HG02884 (cell line): ENCODE measurements around the gene CSTPP1.

Experiments used
- ATAC-seq: cut with Tn5 transposase; IDR thresholded peaks from one replicate; pipeline ENCODE4 v1.9.1; 2021; ENCODE audit warnings: mild to moderate bottlenecking, moderate library complexity; ENCODE audit not compliant: unreplicated experiment

CSTPP1 gene

DNA sequence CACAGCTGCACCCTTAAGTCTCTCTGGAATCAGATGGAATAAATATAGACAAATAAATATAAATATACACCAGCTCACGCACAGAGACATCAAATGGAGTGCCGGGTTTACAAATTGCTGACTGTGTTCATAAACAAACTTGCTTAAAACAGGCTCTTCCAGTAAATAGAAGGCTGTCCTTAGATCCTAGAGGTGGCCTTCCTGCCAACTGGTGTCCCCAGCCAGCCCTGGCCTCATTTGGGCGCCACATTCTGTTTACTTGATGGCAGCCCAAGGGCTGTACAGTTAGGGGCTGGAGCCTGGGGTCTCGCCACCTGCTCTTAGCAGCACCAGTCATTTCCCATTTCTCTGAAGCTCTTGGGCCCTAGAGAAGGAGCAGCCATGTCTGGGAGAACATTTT lies 219.3 kb downstream of the CSTPP1 start:
- no peak for ATAC-seq

- ATAC-seq = no peak
Measured at GRCh38 chr11:47156333-47156732, 219.8 kb downstream of the CSTPP1 start.

DNA sequence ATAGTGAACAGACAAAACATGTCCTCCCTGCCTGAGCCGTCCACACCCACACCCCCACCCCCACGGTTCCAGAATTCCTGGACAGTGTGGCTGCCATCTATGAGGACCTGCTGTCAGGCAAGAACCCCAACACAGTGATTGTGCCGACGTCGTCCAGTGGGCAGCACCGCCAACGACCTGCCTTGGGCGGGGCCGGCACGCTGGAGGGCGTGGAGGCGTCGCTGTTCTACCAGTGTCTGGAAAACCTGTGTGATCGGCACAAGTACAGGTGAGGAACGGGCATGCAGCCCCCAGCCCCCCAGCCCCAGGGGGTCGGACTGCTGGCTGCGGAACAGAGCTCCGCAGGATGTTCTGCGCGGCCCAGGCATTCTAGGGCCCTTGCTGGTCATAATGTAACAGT lies 220.4 kb downstream of the CSTPP1 start:
- no peak for ATAC-seq

GRCh38 chr11:47157805-47158204 lies 221.2 kb downstream of the CSTPP1 start:
- no peak for ATAC-seq

- ATAC-seq = no peak
Measured at GRCh38 chr11:47158242-47158641, 221.7 kb downstream of the CSTPP1 start.

DNA sequence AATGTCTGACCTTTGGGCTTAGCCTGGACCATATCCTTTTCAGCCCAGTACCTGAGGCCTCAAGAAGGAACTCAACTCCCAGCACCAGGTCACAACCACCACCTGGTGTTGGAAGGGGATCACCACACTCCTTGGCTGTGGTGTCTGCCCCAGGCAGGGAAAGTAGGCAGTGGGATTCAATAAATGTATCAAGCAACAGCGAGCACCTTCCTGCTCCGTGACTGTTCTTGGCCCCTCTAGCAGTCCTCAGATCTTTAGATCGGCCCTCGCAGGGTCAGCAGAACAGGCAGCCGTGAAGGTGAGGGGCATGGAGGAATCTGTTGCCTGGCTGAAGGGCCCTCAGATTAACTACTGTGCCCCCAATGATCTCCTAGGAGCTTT lies 224.2 kb downstream of the CSTPP1 start:
- ATAC-seq = no peak

- ATAC-seq = peak; percentile 66
Measured at GRCh38 chr11:47161134-47161854, 224.7 kb downstream of the CSTPP1 start.

- ATAC-seq = no peak
Measured at GRCh38 chr11:47161890-47162289, 225.3 kb downstream of the CSTPP1 start.

DNA sequence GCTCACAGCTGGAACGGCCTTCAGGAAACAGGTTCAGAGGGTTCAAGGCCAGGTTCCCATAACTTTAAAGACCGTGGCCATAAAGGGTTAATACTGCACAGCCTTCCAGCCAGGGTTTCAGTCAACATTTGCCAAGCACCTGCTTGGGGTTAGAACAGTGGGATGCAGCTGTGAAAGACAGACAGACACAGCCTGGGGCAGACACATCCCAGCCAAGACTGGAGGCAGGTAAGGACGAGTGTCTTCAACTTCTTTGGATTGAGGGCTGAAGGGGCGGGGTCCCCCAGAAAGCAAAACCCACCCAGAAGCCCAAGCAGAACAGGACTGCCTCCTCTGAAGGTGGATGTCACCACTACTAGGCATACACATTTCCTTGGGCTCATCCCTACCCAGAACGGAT lies 225.9 kb downstream of the CSTPP1 start:
- no peak for ATAC-seq

- no peak for ATAC-seq
Measured at GRCh38 chr11:47163193-47163592, 226.6 kb downstream of the CSTPP1 start.

DNA sequence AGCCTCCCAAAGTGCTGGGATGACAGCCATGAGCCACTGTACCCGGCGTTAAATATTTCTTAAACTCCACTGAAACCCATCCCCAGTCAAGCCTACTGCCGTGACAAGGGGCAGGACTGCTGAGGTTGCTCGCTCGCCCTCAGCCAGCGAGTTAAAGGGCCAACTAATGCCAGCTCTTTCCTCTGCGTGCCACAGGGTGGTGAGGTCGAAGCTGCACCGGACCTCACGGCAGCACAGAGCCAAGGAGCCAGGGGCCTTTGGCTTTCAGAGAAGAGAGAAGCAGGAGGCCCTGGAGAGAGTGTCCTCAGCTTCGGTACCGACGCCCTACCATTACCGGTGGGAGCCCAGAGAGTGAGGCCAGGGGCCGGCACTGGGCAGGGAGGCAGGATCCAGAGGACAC lies 227.3 kb downstream of the CSTPP1 start:
- ATAC-seq = no peak

GRCh38 chr11:47164321-47164720 lies 227.8 kb downstream of the CSTPP1 start:
- no peak for ATAC-seq

- no peak for ATAC-seq
Measured at GRCh38 chr11:47165253-47165840, 228.8 kb downstream of the CSTPP1 start.

- no peak for ATAC-seq
Measured at GRCh38 chr11:47166368-47166767, 229.8 kb downstream of the CSTPP1 start.

DNA sequence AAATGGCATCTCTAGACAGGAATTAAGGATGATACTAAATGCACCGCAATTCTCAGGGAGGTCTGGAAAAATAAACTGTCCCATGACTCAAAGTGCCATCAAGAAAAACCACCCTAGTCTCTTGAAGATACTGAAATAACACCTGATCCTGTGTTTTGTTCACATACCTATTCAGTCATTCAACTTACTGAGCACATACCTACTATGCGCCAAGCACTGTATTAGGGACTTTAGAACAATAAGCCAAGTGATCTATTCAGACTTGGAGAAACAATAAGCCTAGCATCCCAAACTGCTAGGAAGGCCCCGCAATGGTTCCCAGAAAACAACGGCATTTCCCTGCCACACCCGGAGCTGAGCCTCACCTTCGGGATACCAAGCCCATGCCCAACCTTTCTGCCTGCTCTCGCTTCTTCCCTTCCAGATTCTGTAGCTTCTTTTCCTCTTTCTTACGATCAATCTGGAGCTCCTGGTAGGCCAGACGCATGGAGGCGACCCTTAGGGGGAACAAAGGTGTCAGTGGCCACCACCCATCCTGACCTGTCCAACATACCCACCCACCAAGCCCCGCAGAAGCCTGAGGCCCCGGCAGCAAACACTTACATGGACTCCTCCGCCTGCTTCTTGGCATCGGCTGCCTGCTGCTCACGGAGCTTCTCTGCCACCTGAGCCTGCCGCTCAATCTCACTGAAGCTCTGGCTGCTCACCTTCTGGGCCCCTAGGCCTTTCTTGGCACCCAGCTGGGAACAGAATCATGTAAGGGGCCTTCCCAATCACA lies 234.7 kb downstream of the CSTPP1 start:
- no peak for ATAC-seq

DNA sequence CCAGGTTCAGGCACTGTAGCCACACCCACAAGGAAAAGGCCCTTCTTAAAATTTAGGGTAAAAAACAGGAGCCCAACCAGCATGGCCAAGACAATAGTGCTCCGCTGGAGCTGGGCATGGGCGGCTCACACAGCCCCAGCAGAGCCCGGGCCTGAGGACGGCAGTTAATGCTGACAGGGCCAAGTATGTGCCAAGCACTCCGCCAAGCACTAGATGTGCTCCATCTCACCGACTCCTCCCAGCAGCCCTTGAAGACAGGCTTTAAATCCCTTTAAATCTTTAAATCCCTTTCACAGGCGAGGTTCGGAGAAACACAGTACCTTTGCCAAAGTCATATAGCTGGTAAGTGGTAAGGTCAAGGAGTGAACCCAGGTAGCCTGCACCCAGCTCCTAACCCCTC lies 235.3 kb downstream of the CSTPP1 start:
- no peak for ATAC-seq

DNA sequence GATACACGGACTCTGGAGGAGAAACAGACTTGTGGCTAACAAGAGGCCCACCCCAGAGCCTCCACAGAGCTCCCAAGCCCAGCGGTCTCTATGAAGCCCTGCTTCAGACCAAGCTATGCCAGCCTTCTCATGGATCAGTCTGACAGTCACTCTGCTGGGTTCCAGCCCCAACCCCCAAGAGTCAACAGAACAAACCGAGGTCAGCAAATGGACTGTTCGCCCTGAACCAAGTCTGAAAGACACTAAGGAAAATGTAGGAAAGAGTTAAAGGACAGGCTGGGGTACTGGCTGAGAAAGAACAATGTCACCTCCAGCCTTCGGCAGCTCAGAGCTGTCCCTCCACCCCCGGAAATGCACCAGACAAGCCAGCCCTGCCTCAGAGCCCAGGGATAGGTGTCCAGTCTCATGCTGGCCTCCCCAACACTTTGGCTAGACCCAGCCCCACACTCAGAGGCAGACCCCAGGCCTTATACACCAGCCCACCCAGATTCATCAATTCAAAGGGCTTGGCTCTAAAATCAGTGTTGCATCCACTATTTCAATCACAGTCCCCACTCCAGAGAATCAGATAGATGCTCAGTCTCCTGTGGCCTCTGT lies 236.3 kb downstream of the CSTPP1 start:
- no peak for ATAC-seq

- ATAC-seq = no peak
Measured at GRCh38 chr11:47175746-47176327, 239.3 kb downstream of the CSTPP1 start.

- ATAC-seq = peak; percentile 78
Measured at GRCh38 chr11:47176328-47177228, 240.0 kb downstream of the CSTPP1 start, which contains the start of gene ARFGAP2. TSS of gene ARFGAP2 (minus strand) at chr11:47176879. CDS start at chr11:47176853, 26 bp downstream.

DNA sequence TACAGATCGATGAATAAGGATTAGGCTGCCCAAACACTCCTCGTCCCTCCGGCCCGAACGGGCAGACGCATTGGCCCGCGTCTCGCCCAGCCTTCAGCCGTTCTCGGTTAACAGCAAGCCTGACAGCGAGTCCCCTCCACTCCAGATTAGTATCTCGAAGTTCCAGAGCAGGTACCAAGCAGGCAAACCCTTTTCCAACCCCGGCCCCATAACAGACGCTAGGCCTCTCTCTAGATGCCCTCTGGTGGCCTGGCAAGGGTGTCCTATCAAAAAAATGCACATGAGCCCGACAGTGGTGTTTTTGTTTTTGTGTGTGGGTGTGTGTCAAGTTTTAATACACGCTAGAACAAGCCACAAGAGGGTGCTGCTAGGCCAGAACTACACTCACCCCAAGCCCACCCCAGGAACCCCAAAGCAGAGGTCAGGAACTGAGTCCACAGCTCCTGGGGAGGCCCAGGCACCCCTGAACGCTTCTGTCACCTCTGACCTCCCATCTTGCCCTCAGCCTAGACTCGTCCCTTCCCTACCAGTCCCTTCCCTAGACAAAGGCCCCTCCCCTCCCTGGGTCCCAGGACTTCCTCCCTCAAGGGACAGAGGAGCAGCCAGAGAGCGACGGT lies 240.8 kb downstream of the CSTPP1 start:
- ATAC-seq = peak; percentile 44
